GM21717 (cell line): ENCODE results near the gene ST8SIA6.
A peak's percentile ranks its signal among the peaks of the same experiment; 100 is the strongest.
"Not testable (repeated sequence)": the region's sequence is repeated elsewhere in the genome, so short reads cannot be mapped to it uniquely, and the experiment has no call there.

Experiments
- ATAC-seq: cut with Tn5 transposase; IDR thresholded peaks from one replicate; pipeline ENCODE4 v1.9.1; 2021; ENCODE audit warnings: mild to moderate bottlenecking, moderate library complexity; ENCODE audit not compliant: unreplicated experiment

The ST8SIA6 gene

GRCh38 chr10:17454161-17455014 lies at the start of gene ST8SIA6:
Gene ST8SIA6, minus strand, starts transcription at chr10:17454595. Its CDS starts 340 bp downstream, at chr10:17454255.
- ATAC-seq: peak; percentile 57

GRCh38 chr10:17503795-17504194 lies 49.4 kb upstream of the ST8SIA6 start:
- no peak for ATAC-seq

GRCh38 chr10:17502814-17503213 lies 48.4 kb upstream of the ST8SIA6 start:
- no peak for ATAC-seq

- ATAC-seq: not testable (repeated sequence)
Measured at GRCh38 chr10:17499014-17499413, 44.6 kb upstream of the ST8SIA6 start.

GRCh38 chr10:17497446-17498030 lies 43.1 kb upstream of the ST8SIA6 start:
- ATAC-seq: no peak

GRCh38 chr10:17494626-17495260 lies 40.3 kb upstream of the ST8SIA6 start:
- no peak for ATAC-seq

- ATAC-seq: no peak
Measured at GRCh38 chr10:17488848-17489247, 34.5 kb upstream of the ST8SIA6 start.

- no peak for ATAC-seq
Measured at GRCh38 chr10:17483079-17483478, 28.7 kb upstream of the ST8SIA6 start.

GRCh38 chr10:17479822-17480221 lies 25.4 kb upstream of the ST8SIA6 start:
- ATAC-seq: no peak

- no peak for ATAC-seq
Measured at GRCh38 chr10:17479015-17479615, 24.7 kb upstream of the ST8SIA6 start.

- ATAC-seq: peak; percentile 84
Measured at GRCh38 chr10:17476073-17476472, 21.7 kb upstream of the ST8SIA6 start.

GRCh38 chr10:17475661-17476060 lies 21.3 kb upstream of the ST8SIA6 start:
- no peak for ATAC-seq

- no peak for ATAC-seq
Measured at GRCh38 chr10:17474595-17475323, 20.4 kb upstream of the ST8SIA6 start.

GRCh38 chr10:17473228-17473950 lies 19.0 kb upstream of the ST8SIA6 start:
- no peak for ATAC-seq

- no peak for ATAC-seq
Measured at GRCh38 chr10:17472481-17473227, 18.3 kb upstream of the ST8SIA6 start.

- no peak for ATAC-seq
Measured at GRCh38 chr10:17470246-17470645, 15.9 kb upstream of the ST8SIA6 start.

- ATAC-seq: no peak
Measured at GRCh38 chr10:17465328-17466125, 11.1 kb upstream of the ST8SIA6 start.

GRCh38 chr10:17464545-17464944 lies 10.2 kb upstream of the ST8SIA6 start:
- no peak for ATAC-seq

GRCh38 chr10:17460756-17461155 lies 6.4 kb upstream of the ST8SIA6 start:
- no peak for ATAC-seq
